Measurements from ENCODE around the gene FGF14. TPM values are rescaled to one million over a fixed set of nuclear protein-coding genes. Genes with fewer than 3 reads are reported as not detected.

FGF14 gene
- total RNA-seq, 2 donors from 2014 or later = not detected

DNA sequence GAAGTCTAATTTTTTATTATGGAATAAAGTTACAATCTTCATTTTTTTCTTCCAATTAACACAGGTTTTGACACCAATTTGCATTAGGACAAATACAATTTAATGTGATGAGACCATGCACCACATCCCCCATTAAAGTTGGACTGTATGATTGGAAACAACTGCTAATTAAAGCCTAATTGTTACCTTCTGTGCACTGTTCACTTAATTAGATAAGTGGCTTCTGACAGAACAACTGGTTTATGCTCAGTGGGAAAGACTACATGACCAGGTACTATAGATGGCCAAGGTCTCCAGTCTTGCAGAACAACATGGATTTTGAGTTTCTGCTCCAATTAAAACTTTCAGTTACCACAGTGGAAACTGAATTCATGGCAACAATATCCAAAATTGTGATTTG lies 198.1 kb downstream of the FGF14 start:
- H3K9me3 Mint-ChIP-seq = no peaks in the 10 kb centered on the region

GRCh38 chr13:102198418-102199311 lies 203.2 kb downstream of the FGF14 start:
- Mint-ChIP-seq H3K36me3 (no peaks in the 10 kb centered on the region), H3K9me3 (no peaks in the 10 kb centered on the region), H3K4me3 (no peak overlapping the region), H3K4me1 (ENCODE audit: low read depth in 2 of 2) (no peaks in the 10 kb centered on the region), H3K27ac (no peak overlapping the region), H3K27me3 (no peaks in the 10 kb centered on the region)
- no peak for DNase-seq (ENCODE audit: low spot score)
- no peak for ATAC-seq

More for the DNA sequence above, 198.1 kb downstream of the FGF14 start:
- Mint-ChIP-seq H3K27ac (no peak overlapping the region), H3K36me3 (no peaks in the 10 kb centered on the region), H3K27me3 (no peaks in the 10 kb centered on the region), H3K4me3 (no peak overlapping the region), H3K4me1 (ENCODE audit: low read depth in 2 of 2) (no peaks in the 10 kb centered on the region)
- DNase-seq (ENCODE audit: low spot score) (no peak), ATAC-seq (no peak)

GRCh38 chr13:102197193-102197592 lies 204.7 kb downstream of the FGF14 start:
- ATAC-seq (no peak), DNase-seq (ENCODE audit: low spot score) (no peak)
- Mint-ChIP-seq H3K27me3 (no peaks in the 10 kb centered on the region), H3K36me3 (no peaks in the 10 kb centered on the region), H3K27ac (no peak overlapping the region), H3K9me3 (no peaks in the 10 kb centered on the region), H3K4me3 (no peak overlapping the region), H3K4me1 (ENCODE audit: low read depth in 2 of 2) (no peaks in the 10 kb centered on the region)

- Mint-ChIP-seq H3K9me3 (peaks cover 3% of the 10 kb centered on the region), H3K27me3 (no peaks in the 10 kb centered on the region)
Observed at GRCh38 chr13:102195566-102196462, 206.0 kb downstream of the FGF14 start.

DNA sequence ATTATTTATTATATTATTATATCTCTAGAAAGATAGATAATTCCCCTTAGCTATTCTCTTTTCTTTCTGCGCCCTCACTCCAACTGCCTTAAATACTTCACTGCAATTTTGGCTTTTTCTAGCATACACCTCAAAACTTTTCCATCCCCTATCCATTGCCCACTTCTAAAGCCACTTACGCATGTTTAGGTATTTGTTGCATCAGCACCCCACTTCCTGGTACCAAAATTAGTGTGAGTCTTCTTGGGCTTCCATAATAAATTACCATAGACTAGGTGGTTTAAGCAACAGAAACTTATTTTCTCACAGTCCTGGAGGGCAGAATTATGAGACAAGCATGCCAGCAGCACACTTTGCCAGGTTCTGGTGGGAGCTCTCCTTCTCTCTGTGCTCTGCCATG lies 209.0 kb downstream of the FGF14 start:
- Mint-ChIP-seq H3K36me3 (no peaks in the 10 kb centered on the region), H3K9me3 (peaks cover 6% of the 10 kb centered on the region), H3K27ac (no peak overlapping the region), H3K4me3 (no peak overlapping the region), H3K27me3 (no peaks in the 10 kb centered on the region), H3K4me1 (ENCODE audit: low read depth in 2 of 2) (no peaks in the 10 kb centered on the region)
- ATAC-seq (no peak), DNase-seq (ENCODE audit: low spot score) (no peak)

More at GRCh38 chr13:102195566-102196462, 206.0 kb downstream of the FGF14 start:
- no peak for DNase-seq (ENCODE audit: low spot score)
- no peak overlapping the region for H3K4me3 Mint-ChIP-seq
- no peak overlapping the region for H3K27ac Mint-ChIP-seq
- no peak for ATAC-seq
- H3K4me1 Mint-ChIP-seq (ENCODE audit: low read depth in 2 of 2) = no peaks in the 10 kb centered on the region
- no peaks in the 10 kb centered on the region for H3K36me3 Mint-ChIP-seq

GRCh38 chr13:102191951-102192502 lies 209.8 kb downstream of the FGF14 start:
- Mint-ChIP-seq H3K4me3 (no peak overlapping the region), H3K36me3 (no peaks in the 10 kb centered on the region), H3K27ac (no peak overlapping the region), H3K9me3 (peaks cover 6% of the 10 kb centered on the region), H3K27me3 (no peaks in the 10 kb centered on the region), H3K4me1 (ENCODE audit: low read depth in 2 of 2) (no peaks in the 10 kb centered on the region)
- DNase-seq (ENCODE audit: low spot score) (no peak), ATAC-seq (no peak)

DNA sequence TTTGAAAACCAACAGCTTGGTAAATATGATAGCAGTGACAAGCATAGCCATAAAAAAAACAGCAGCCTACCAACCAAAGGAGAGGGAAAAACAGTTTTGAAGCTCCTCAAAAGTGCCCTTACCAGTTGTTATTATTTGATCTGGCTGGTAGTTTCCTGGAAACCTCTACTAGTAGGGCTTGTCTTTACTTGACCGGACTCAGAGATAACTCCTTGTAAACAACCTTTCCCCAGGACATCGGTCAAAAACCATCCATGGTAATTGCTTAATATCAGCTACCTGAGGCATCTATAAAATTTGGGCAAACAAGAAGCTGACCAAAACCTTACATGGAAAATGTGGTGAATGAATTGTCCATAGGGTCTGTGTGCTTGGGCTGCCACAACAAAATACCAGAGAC lies 210.9 kb downstream of the FGF14 start:
- Mint-ChIP-seq H3K36me3 (no peaks in the 10 kb centered on the region), H3K9me3 (peaks cover 6% of the 10 kb centered on the region), H3K4me1 (ENCODE audit: low read depth in 2 of 2) (no peaks in the 10 kb centered on the region), H3K27me3 (no peaks in the 10 kb centered on the region), H3K4me3 (no peak overlapping the region), H3K27ac (no peak overlapping the region)
- ATAC-seq (no peak), DNase-seq (ENCODE audit: low spot score) (no peak)

- Mint-ChIP-seq H3K9me3 (peaks cover 12% of the 10 kb centered on the region), H3K27me3 (no peaks in the 10 kb centered on the region), H3K4me3 (no peak overlapping the region), H3K27ac (no peak overlapping the region), H3K36me3 (no peaks in the 10 kb centered on the region), H3K4me1 (ENCODE audit: low read depth in 2 of 2) (no peaks in the 10 kb centered on the region)
- ATAC-seq (no peak), DNase-seq (ENCODE audit: low spot score) (no peak)
Observed at GRCh38 chr13:102187313-102187712, 214.5 kb downstream of the FGF14 start.

GRCh38 chr13:102185375-102185984 lies 216.4 kb downstream of the FGF14 start:
- Mint-ChIP-seq H3K4me3 (no peak overlapping the region), H3K27me3 (no peaks in the 10 kb centered on the region), H3K36me3 (no peaks in the 10 kb centered on the region), H3K27ac (no peak overlapping the region), H3K9me3 (peaks cover 12% of the 10 kb centered on the region), H3K4me1 (ENCODE audit: low read depth in 2 of 2) (no peaks in the 10 kb centered on the region)
- ATAC-seq (no peak), DNase-seq (ENCODE audit: low spot score) (no peak)

DNA sequence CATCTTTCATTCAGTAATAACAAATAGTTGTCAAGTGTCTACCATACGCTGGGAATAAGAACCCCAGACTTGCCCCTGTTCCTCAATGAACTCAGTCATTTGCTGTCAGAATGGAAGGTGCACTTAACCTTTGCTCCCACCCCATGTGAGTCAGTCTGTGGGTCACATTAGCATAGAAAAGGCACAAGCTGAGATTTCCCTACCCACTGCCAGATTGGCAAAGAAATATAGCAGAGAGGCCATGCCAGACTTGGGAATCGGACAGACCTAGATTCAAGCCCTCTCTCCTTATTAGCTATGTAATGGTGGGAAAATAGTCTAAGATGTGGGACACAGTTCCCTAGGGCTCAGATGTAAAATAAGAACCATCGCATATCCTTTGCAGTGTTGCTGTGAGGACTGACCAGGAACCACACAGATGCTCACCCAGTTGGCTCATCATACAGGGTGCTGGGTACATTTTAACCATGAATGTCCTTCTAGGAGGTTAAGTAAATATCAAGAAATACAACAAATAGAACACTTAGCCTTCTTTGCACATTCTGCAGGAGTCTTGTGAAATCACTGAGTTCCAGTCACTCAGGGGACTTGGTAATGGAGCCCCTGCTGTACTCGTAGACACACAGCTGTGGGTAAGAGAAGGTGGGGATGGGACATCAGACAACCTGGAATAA lies 218.2 kb downstream of the FGF14 start:
- no peak overlapping the region for H3K27ac Mint-ChIP-seq

GRCh38 chr13:102182170-102182569 lies 219.7 kb downstream of the FGF14 start:
- H3K27me3 Mint-ChIP-seq = no peaks in the 10 kb centered on the region
- peaks cover 9% of the 10 kb centered on the region for H3K9me3 Mint-ChIP-seq
- no peak overlapping the region for H3K27ac Mint-ChIP-seq
- no peak for ATAC-seq
- no peaks in the 10 kb centered on the region for H3K36me3 Mint-ChIP-seq
- no peak for DNase-seq (ENCODE audit: low spot score)
- no peaks in the 10 kb centered on the region for H3K4me1 Mint-ChIP-seq (ENCODE audit: low read depth in 2 of 2)
- no peak overlapping the region for H3K4me3 Mint-ChIP-seq

More for the DNA sequence above, 218.2 kb downstream of the FGF14 start:
- Mint-ChIP-seq H3K36me3 (no peaks in the 10 kb centered on the region), H3K27me3 (no peaks in the 10 kb centered on the region), H3K4me1 (ENCODE audit: low read depth in 2 of 2) (no peaks in the 10 kb centered on the region), H3K4me3 (no peak overlapping the region), H3K9me3 (peaks cover 9% of the 10 kb centered on the region)
- ATAC-seq = no peak
- no peak for DNase-seq (ENCODE audit: low spot score)

GRCh38 chr13:102177431-102177830 lies 224.4 kb downstream of the FGF14 start:
- Mint-ChIP-seq H3K27ac (no peak overlapping the region), H3K9me3 (peaks cover 3% of the 10 kb centered on the region), H3K36me3 (no peaks in the 10 kb centered on the region), H3K4me1 (ENCODE audit: low read depth in 2 of 2) (no peaks in the 10 kb centered on the region), H3K4me3 (no peak overlapping the region), H3K27me3 (no peaks in the 10 kb centered on the region)
- no peak for ATAC-seq
- DNase-seq (ENCODE audit: low spot score) = no peak

DNA sequence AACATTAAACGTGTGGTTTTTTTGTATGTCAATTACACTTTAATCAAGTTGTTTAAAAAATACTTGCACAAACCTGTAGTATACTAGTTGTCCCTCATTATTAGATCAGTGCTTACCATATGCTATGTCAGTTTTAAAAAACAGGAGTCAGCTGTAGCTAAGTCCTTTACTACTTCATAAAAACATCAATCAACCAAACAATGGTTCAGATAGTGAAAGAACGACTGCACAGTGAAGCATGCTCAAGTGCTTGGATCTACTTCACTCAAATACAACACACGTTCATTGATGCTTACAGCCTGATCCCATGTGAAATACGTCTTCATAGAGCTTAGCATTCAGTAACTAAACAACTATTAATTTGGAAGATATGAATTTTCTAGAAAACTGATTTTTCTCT lies 225.0 kb downstream of the FGF14 start:
- Mint-ChIP-seq H3K36me3 (no peaks in the 10 kb centered on the region), H3K9me3 (peaks cover 3% of the 10 kb centered on the region), H3K4me1 (ENCODE audit: low read depth in 2 of 2) (no peaks in the 10 kb centered on the region), H3K4me3 (no peak overlapping the region), H3K27me3 (no peaks in the 10 kb centered on the region), H3K27ac (no peak overlapping the region)
- DNase-seq (ENCODE audit: low spot score) = no peak
- no peak for ATAC-seq

Measured in natural killer cell treated with Interleukin-12 subunit alpha and Interleukin-12 subunit beta and Interleukin-15 and Interleukin-18, amount 100 ng/mL, for 72 hours (primary cell).